GM18951 (cell line): ENCODE results near the gene ROR1.

ENCODE experiments used
- POLR2A ChIP-seq: IDR thresholded peaks from 4 replicates; pipeline ENCODE4 v1.6.1; 2011; ENCODE audit warnings: mild to moderate bottlenecking; ENCODE audit not compliant: insufficient read length, insufficient read depth; ENCODE audit errors: extremely low read depth
- in situ Hi-C: fragments of 300-500 bp; cut with MboI; formaldehyde crosslinking; loops from one replicate; pipeline ENCODE4 v1.12.0; 2022; ENCODE audit warnings: low sequenced_read_pairs, mixed read lengths, inconsistent platforms; ENCODE audit not compliant: unreplicated experiment

ROR1 gene

GRCh38 chr1:63848733-63849132 lies 74.9 kb downstream of the ROR1 start:
- in situ Hi-C loops: no loop called here
- no peak for TF ChIP-seq POLR2A

- in situ Hi-C loops: no loop called here
- TF ChIP-seq POLR2A: no peak
Observed at GRCh38 chr1:63849149-63849548, 75.3 kb downstream of the ROR1 start.

GRCh38 chr1:63854091-63854490 lies 80.3 kb downstream of the ROR1 start:
- no peak for TF ChIP-seq POLR2A
- in situ Hi-C loops: no loop called here

GRCh38 chr1:63855942-63856341 lies 82.1 kb downstream of the ROR1 start:
- in situ Hi-C loops: no loop called here
- TF ChIP-seq POLR2A: no peak

- no peak for TF ChIP-seq POLR2A
- in situ Hi-C loops: no loop called here
Observed at GRCh38 chr1:63856924-63857323, 83.1 kb downstream of the ROR1 start.

- in situ Hi-C loops: no loop called here
- no peak for TF ChIP-seq POLR2A
Observed at GRCh38 chr1:63857478-63857877, 83.7 kb downstream of the ROR1 start.

- in situ Hi-C loops: no loop called here
- TF ChIP-seq POLR2A: no peak
Observed at GRCh38 chr1:63858153-63858552, 84.3 kb downstream of the ROR1 start.

- TF ChIP-seq POLR2A: no peak
- in situ Hi-C loops: no loop called here
Observed at GRCh38 chr1:63859480-63860275, 85.9 kb downstream of the ROR1 start.

GRCh38 chr1:63861052-63861691 lies 87.4 kb downstream of the ROR1 start:
- TF ChIP-seq POLR2A: no peak
- in situ Hi-C loops: no loop called here

GRCh38 chr1:63863145-63863544 lies 89.3 kb downstream of the ROR1 start:
- in situ Hi-C loops: no loop called here
- TF ChIP-seq POLR2A: no peak

GRCh38 chr1:63864224-63864641 lies 90.4 kb downstream of the ROR1 start:
- in situ Hi-C loops: no loop called here
- TF ChIP-seq POLR2A: no peak

GRCh38 chr1:63865561-63865960 lies 91.7 kb downstream of the ROR1 start:
- TF ChIP-seq POLR2A: no peak
- in situ Hi-C loops: no loop called here

- TF ChIP-seq POLR2A: no peak
- in situ Hi-C loops: no loop called here
Observed at GRCh38 chr1:63866084-63866483, 92.3 kb downstream of the ROR1 start.
